Stimulated activated CD4-positive, alpha-beta T cell treated with anti-CD3 and anti-CD28 coated beads, Interleukin-12 subunit alpha, Interleukin-12 subunit beta, amount 100 ng/mL, for 4 hours (primary cell): ENCODE measurements around the gene NTF3.
"Not testable (repeated sequence)": the region's sequence is repeated elsewhere in the genome, so short reads cannot be mapped to it uniquely, and the experiment has no call there.

Source experiments
- DNase-seq: peaks from one replicate; pipeline ENCODE4 v3.0.0-alpha.2; 2020

Gene NTF3

GRCh38 chr12:5514016-5514415 is 82.1 kb downstream of the NTF3 start:
- no peak for DNase-seq

GRCh38 chr12:5514545-5514944 is 82.6 kb downstream of the NTF3 start:
- DNase-seq, result no peak

GRCh38 chr12:5515458-5515857 is 83.5 kb downstream of the NTF3 start:
- no peak for DNase-seq

DNA sequence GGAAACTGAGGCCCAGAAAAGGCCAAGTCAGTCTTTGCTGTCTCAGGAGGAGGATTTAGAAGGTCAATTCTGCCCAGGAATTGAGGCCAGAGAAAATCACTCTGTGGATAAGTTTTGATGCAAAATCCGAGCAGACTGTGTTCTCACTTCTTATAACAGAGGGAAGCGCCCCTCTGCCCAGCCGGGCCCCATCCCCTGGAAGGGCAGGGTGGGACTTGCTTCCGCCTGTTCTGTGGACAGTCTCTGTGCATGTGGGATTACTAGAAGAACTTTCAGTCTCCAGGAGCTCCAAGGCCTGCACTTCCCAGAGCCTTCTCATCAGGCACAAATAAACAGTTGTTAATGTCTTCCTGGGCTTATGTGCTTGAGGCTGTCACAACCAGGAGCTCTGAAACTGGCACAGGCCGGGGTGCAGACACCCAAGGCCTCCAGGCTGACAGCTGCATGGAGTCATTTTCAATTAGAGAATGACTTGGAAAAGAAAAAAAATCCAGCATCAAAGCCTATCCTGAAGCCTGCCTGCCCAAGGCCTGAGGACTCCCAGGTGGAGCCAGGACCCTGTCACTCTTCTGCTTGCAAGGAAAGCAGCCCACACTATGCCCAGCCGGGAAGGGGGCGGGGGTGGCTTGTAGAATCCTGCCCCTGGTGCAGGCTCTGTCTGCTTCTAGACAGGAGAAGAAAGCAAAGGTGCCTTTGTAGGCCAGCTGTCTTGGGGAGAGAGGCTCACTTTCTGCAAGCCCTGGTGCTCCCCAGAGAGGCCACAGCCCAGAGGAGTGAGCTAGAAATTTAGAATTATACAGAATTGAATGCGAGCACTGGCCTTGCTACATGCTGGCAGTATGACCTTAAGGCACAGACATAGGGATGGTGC is 84.7 kb downstream of the NTF3 start:
- no peak for DNase-seq

- no peak for DNase-seq
These were observed 86.9 kb downstream of the NTF3 start for GRCh38 chr12:5518584-5519365.

GRCh38 chr12:5520037-5520436 is 88.1 kb downstream of the NTF3 start:
- DNase-seq, result no peak

- no peak for DNase-seq
These were observed 88.9 kb downstream of the NTF3 start for GRCh38 chr12:5520831-5521230.

- no peak for DNase-seq
These were observed 89.8 kb downstream of the NTF3 start for GRCh38 chr12:5521456-5522325.

DNA sequence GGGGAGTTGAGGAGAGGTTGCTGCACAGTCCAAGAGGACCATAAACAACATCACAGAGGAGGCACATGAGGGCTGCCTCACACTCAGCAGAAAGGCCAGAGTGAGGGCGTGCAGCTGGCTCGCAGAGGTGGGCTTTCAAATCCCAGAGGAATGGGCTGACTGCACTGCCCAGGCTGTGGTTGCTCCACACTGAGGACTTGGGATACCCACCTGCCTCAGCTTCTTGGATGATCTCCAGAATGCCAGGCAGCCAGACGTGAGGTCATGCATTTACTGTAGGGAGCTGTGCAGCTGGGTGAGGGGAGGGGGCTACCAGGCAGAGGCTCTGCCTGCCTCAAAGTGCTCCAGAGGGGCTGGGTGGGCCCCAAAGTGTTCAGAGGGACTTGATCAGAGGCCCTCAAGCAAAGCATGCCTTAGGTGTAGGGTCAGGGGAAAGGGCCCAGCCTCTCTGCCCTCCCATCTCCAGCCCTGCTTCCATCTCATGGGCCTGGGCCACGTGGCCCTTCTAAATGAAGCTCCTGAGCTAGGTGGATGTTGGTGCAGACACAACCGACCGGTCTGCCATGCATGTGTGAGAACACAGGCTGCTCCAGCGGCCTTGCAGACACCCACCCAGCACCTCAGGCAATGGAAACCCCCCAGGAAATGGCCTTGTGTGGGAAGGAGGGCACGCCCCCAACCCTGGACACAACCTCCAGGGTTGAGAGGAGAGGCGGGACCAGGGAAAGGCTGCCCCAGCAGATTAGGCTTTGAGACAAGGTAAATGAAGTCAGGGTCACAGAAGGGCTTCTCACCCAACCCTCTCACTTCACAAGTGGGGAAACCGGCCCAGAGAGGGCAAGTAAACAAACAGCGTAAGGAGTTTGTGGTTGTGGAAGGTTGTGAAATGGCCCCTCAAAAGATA is 90.8 kb downstream of the NTF3 start:
- DNase-seq, result no peak

DNA sequence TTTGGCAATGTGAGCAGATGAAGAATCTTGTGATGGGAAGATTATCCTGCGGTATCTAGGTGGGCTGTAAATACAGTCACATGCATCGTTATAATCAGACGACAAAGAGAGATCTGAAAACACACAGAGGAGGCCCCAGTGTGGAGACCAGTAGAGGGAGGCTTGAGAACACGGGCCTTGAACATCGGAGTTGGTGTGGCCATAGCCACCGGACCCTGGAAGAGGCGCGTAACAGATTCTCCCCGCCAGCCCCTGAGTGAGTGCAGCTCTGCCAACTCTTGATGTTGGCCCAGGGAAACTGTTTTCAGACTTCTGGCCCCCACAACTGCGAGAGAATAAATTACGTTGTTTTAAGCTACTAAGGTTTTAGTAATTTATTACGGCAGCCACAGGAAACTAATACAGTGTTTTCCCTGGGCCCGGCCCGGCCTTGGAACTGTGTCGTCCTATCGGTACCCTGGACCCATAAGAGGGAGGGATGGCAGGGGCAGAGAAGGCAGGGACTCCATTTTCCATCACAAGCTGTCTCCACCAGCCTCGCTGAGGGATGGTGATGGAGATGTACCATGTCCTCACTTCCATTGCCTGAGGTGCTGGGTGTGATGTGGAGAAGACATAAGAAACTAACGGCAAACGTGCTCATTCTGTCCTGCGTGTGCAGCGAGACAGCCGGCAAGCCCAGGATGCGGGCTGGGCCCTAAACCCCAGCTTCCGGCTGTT is 91.6 kb downstream of the NTF3 start:
- DNase-seq, result no peak

- DNase-seq, result no peak
These were observed 92.3 kb downstream of the NTF3 start for GRCh38 chr12:5524116-5524768.

DNA sequence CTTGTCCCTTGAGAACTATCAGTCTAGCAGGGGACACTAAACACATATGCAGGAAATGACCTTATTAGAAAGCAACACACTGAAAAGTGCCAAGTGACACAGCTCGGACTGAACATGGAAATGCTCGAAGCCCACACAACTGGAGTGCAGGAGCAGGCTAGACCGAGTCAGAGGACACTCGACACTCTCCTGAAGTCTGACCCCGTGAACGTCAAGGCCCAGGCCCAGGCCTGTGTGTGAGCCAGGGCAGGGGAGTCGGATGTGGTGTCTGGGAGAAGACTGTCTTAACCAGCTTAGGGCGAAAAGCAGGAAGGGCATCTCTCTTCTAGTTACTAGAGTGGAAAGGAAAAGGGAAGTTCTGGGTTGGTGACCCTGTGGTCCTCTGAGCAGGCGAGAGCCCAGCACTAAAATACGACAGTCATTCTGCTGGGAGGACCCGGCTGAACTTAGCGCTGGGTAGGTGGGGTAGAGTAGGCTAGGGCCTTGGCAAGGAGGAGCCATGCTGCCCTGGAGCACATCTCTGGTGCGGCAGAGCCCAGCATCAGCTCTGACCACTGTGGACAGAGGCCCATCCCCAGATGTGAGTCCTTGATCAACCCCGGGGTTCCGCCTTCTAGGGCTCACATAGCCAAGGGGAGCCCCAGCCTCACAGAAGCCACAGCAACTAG is 93.0 kb downstream of the NTF3 start:
- no peak for DNase-seq

GRCh38 chr12:5525783-5526367 is 94.0 kb downstream of the NTF3 start:
- DNase-seq, result no peak

GRCh38 chr12:5533368-5533767 is 101.5 kb downstream of the NTF3 start:
- no peak for DNase-seq

DNA sequence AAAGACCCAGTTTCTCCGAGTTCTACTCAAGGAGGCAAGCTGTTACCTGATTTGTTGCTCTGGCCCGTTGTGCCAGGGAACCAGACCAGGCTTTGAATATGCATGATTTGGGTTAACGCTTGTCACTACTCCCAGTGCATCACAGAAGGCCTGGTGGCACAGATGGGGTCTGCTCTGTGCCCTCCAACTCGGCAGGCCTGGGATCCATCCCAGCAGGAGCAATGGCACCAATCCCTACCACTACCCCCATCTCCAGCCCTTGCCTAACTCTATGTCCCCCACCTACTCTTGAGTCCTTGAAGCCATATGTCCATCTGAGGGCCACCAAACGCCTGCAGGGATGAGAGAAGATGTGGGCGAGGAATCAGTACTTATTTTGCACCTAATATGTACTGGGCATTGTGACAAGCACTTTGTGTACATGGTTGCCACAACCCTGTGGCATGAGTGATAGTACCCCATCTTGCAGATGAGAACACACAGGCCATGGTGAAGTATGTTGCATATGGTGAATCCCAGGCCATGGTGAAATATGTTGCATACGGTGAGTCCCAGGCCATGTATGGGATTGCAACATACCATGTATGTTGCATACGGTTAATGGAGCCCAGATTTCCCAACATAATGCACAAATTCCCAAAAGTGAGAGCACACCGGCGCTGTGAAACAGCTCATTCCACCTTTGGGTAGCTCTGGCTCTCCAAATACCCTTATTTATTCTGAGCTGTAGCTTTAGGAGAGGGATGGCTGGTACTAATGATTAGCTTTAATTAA is 102.7 kb downstream of the NTF3 start:
- DNase-seq, result no peak

GRCh38 chr12:5535541-5535940 is 103.6 kb downstream of the NTF3 start:
- no peak for DNase-seq

DNA sequence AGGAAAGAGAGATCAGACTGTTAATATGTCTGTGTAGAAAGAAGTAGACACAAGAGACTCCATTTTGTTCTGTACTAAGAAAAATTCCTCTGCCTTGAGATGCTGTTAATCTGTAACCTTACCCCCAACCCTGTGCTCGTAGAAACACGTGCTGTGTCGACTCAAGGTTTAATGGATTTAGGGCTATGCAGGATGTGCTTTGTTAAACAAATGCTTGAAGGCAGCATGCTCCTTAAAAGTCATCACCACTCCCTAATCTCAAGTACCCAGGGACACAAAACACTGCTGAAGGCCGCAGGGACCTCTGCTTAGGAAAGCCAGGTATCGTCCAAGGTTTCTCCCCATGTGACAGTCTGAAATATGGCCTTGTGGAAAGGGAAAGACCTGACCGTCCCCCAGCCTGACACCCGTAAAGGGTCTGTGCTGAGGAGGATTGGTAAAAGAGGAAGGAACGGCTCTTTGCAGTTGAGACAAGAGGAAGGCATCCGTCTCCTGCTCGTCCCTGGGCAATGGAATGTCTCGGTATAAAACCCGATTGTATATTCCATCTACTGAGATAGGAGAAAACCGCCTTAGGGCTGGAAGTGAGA is 105.2 kb downstream of the NTF3 start:
- not testable (repeated sequence) for DNase-seq

DNA sequence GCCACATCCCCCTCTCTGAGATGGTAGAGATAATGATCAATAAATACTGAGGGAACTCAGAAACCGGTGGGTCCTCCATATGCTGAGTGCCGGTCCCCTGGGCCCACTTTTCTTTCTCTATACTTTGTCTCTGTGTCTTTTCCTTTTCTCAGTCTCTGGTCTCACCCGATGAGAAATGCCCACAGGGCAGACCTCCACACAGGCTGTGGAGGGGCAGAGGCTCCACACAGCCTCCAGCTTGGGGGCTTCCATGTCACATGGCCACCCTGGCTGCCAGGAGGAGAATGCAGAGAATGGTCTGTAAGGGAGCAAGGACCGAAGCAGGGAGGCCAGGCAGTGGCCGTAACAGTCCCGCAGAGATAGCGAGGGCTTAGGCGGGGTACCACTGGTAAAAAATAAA is 105.9 kb downstream of the NTF3 start:
- no peak for DNase-seq
